Hepatocyte (in vitro differentiated cells): ENCODE data around the gene TMEM223.
"Not testable (repeated sequence)": the region's sequence is repeated elsewhere in the genome, so short reads cannot be mapped to it uniquely, and the experiment has no call there.

Experiments
- EZH2 ChIP-seq: fragments of 200-600 bp; sonication (generic); IDR thresholded peaks from 2 replicates; pipeline ENCODE4 v1.6.1; 2016; ENCODE audit warnings: antibody characterized with exemption, mild to moderate bottlenecking, borderline replicate concordance
- EZH2phosphoT487 ChIP-seq: fragments of 200-600 bp; sonication (generic); IDR thresholded peaks from one replicate; pipeline ENCODE4 v1.6.1; 2018; ENCODE audit warnings: antibody characterized with exemption, mild to moderate bottlenecking, low read depth, moderate library complexity; ENCODE audit not compliant: unreplicated experiment, severe bottlenecking
- TF ChIP-seq, protein P1 (sequence below): fragments of 200-600 bp; sonication (generic); IDR thresholded peaks from 2 replicates; pipeline ENCODE4 v1.5.1; 2016; ENCODE audit warnings: antibody characterized with exemption, mild to moderate bottlenecking; ENCODE audit not compliant: poor library complexity

DNA sequence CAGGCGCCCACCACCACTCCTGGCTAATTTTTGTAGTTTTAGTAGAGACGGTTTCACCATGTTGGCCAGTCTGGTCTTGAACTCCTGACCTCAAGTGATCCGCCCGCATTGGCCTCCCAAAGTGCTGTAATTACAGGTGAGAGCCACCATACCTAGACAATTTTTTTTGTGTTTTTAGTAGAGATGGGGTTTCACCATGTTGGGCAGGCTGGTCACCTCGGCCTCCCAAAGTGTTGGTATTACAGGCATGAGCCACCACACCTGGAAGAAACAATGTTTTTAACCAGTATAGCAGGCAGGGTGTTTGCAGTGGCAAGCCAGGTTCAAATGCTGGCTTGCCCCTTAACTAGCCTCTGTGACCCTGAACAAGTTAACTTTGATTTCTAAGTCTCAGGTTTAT, 41.9 kb downstream of the TMEM223 start:
- TF ChIP-seq, protein P1, sequence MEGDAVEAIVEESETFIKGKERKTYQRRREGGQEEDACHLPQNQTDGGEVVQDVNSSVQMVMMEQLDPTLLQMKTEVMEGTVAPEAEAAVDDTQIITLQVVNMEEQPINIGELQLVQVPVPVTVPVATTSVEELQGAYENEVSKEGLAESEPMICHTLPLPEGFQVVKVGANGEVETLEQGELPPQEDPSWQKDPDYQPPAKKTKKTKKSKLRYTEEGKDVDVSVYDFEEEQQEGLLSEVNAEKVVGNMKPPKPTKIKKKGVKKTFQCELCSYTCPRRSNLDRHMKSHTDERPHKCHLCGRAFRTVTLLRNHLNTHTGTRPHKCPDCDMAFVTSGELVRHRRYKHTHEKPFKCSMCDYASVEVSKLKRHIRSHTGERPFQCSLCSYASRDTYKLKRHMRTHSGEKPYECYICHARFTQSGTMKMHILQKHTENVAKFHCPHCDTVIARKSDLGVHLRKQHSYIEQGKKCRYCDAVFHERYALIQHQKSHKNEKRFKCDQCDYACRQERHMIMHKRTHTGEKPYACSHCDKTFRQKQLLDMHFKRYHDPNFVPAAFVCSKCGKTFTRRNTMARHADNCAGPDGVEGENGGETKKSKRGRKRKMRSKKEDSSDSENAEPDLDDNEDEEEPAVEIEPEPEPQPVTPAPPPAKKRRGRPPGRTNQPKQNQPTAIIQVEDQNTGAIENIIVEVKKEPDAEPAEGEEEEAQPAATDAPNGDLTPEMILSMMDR: not testable (repeated sequence)
- TF ChIP-seq EZH2, EZH2phosphoT487: not testable (repeated sequence)
